ENCODE measurements around the gene FGD5.

The FGD5 gene

GRCh38 chr3:14949126-14949525, 130.4 kb downstream of the FGD5 start:
- DNase-seq (ENCODE audit: extremely low read depth, low read depth) = no peak
- TF ChIP-seq, protein P1, sequence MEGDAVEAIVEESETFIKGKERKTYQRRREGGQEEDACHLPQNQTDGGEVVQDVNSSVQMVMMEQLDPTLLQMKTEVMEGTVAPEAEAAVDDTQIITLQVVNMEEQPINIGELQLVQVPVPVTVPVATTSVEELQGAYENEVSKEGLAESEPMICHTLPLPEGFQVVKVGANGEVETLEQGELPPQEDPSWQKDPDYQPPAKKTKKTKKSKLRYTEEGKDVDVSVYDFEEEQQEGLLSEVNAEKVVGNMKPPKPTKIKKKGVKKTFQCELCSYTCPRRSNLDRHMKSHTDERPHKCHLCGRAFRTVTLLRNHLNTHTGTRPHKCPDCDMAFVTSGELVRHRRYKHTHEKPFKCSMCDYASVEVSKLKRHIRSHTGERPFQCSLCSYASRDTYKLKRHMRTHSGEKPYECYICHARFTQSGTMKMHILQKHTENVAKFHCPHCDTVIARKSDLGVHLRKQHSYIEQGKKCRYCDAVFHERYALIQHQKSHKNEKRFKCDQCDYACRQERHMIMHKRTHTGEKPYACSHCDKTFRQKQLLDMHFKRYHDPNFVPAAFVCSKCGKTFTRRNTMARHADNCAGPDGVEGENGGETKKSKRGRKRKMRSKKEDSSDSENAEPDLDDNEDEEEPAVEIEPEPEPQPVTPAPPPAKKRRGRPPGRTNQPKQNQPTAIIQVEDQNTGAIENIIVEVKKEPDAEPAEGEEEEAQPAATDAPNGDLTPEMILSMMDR (IDR thresholded peaks at IDR 0.05; ENCODE audit: low read depth, low read length, missing control alignments) = no peak
- H3K4me3 ChIP-seq (replicated peaks; ENCODE audit: low read depth, low read length) = peak overlapping the region; percentile 82

DNA sequence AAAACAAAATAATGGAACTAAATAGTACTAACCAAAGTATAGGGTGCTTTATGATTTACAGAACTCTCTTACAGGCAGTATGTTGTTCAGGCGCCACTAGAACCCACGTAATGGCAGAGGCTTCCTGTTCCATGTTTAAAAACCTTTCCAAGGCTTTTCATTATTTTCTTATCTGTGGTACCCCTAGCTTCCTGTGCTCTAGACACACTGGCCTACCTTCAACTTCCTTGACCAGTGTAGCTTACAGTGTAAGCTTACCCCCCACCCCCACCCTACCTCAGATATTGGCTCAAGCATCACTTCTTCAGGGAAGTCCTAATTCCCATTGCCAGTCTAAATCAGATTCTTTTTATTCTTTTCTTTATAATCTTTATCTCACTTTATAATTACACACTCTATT, 131.5 kb downstream of the FGD5 start:
- H3K4me3 ChIP-seq (replicated peaks; ENCODE audit: low read depth, low read length) = no peak overlapping the region
- TF ChIP-seq, protein P1 (IDR thresholded peaks at IDR 0.05; ENCODE audit: low read depth, low read length, missing control alignments) = no peak
- no peak for DNase-seq (ENCODE audit: extremely low read depth, low read depth)

- no peak for DNase-seq (ENCODE audit: extremely low read depth, low read depth)
- H3K4me3 ChIP-seq (replicated peaks; ENCODE audit: low read depth, low read length) = no peak overlapping the region
- TF ChIP-seq, protein P1 (IDR thresholded peaks at IDR 0.05; ENCODE audit: low read depth, low read length, missing control alignments) = no peak
Measured at GRCh38 chr3:14957153-14957552, 138.4 kb downstream of the FGD5 start.

DNA sequence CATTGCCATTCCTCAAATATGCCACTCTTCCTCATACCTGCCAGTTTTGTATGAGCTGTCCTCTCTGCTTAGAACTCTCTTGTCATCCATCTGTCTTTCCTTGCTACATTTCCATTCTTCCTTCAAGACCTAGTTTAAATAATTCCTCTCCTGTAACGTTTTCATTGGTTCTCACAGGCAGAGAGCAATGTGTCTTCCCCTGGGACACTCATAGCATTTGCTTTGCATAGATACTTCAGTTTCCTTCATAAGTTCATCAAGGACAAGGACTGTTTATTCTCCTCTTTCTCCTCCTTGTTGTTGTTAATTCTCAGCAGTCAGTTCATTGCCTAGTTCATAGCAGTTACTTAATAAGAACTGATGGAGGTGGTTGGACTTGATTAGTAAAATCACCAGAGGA, 139.2 kb downstream of the FGD5 start:
- no peak overlapping the region for H3K4me3 ChIP-seq (replicated peaks; ENCODE audit: low read depth, low read length)
- TF ChIP-seq, protein P1 (IDR thresholded peaks at IDR 0.05; ENCODE audit: low read depth, low read length, missing control alignments) = no peak
- no peak for DNase-seq (ENCODE audit: extremely low read depth, low read depth)

DNA sequence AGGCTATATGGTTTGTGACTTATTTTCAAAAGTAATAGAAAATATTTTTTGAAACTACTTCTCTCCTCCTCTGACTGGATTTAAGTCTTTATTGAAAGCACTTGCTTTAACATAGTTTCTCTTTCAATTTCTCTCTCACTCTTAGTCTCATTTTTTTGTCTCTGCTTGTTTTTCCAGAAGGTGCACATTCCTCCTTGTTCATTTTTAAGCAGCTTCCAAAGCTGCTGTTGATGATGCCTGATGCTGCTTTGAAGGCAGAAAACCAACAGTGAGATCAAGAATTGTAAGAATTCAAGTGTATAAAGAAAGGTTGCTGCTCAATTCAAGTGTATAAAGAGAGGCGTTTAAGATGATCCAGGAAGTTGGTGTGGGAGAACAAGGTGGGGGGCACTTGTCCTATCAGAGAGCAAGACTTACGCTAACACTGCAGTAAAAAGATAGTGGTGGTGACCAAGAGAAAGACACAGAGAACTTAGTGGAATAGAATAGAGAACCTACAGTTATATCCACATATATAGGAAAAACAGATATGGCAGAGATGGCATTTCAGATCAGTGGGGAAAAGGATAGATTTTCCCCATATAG, 140.7 kb downstream of the FGD5 start:
- H3K4me3 ChIP-seq (replicated peaks; ENCODE audit: low read depth, low read length) = no peak overlapping the region
- no peak for DNase-seq (ENCODE audit: extremely low read depth, low read depth)
- TF ChIP-seq, protein P1 (IDR thresholded peaks at IDR 0.05; ENCODE audit: low read depth, low read length, missing control alignments) = no peak

- no peak overlapping the region for H3K4me3 ChIP-seq (replicated peaks; ENCODE audit: low read depth, low read length)
- TF ChIP-seq, protein P1 (IDR thresholded peaks at IDR 0.05; ENCODE audit: low read depth, low read length, missing control alignments) = no peak
- DNase-seq (ENCODE audit: extremely low read depth, low read depth) = no peak
Measured at GRCh38 chr3:14962762-14963161, 144.0 kb downstream of the FGD5 start.

DNA sequence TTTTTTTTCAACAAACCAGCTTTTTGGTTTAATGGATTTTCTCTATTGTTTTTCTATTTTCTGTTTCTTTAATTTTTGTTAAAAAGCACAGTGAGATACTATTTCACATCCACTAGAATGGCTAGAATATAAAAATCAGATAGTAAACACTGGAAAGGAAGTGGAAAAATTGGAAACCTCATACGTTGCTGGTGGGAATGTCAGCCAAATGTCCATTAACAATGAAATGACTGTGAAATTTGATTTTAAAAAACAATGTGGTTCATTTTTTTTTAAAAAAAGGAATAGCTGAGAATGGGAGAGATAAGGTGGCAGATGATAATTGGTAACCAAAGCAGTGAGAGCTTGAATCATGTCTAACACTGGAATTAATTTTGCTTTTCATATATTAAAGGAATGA, 148.5 kb downstream of the FGD5 start:
- TF ChIP-seq, protein P1 (IDR thresholded peaks at IDR 0.05; ENCODE audit: low read depth, low read length, missing control alignments) = no peak
- no peak for DNase-seq (ENCODE audit: extremely low read depth, low read depth)

More for the DNA sequence above, 148.5 kb downstream of the FGD5 start:
- H3K4me3 ChIP-seq (replicated peaks; ENCODE audit: low read depth, low read length) = no peak overlapping the region
